ENCODE results near the gene SVOP. TPM values are rescaled to one million over a fixed set of nuclear protein-coding genes. Genes with fewer than 3 reads are reported as not detected.
A peak's percentile ranks its signal among the peaks of the same experiment; 100 is the strongest.

The SVOP gene
- polyA plus RNA-seq, 2 of the 4 experiments (the other 2 are of a cell fraction) = not detected

DNA sequence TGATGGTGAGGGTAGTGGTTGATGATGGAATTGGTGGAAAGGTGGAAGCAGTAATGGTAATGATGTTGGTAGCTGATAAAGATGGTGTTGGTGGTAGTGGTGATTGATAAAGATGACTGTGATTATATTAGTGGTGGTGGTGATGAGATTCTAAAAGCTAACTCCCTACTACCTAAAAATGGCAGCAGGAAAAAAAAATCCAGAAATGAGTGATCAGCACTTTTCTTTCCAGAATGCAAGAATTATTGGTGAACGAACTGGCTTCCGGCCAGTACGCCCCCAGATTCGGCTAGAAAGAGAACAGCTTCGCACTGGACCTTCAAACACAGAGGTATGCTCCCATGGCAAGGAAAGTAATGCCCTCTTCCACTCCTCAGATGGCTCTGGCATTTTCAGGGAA, 121.7 kb downstream of the SVOP start:
- Histone ChIP-seq H3K4me3 (no peak overlapping the region), H3K9me3 (peaks cover 8% of the 10 kb centered on the region; the same call in 1 of the 3 replicates), H3K27ac (no peak overlapping the region), H3K4me1 (no peaks in the 10 kb centered on the region), H3K4me2 (no peak overlapping the region)
- ATAC-seq = no peak
- TF ChIP-seq FOSL2 (IDR thresholded peaks at IDR 0.05) (no peak), FOSL2 (CRISPR knock-in tag; IDR thresholded peaks at IDR 0.05) (no peak), ESRRA (IDR thresholded peaks at IDR 0.05; ENCODE audit: borderline replicate concordance, low read length) (no peak), MAFK (IDR thresholded peaks at IDR 0.05; ENCODE audit: partially characterized antibody) (peak; percentile 72)
- TF ChIP-seq, protein P1, sequence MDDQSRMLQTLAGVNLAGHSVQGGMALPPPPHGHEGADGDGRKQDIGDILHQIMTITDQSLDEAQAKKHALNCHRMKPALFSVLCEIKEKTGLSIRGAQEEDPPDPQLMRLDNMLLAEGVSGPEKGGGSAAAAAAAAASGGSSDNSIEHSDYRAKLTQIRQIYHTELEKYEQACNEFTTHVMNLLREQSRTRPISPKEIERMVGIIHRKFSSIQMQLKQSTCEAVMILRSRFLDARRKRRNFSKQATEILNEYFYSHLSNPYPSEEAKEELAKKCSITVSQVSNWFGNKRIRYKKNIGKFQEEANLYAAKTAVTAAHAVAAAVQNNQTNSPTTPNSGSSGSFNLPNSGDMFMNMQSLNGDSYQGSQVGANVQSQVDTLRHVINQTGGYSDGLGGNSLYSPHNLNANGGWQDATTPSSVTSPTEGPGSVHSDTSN (IDR thresholded peaks at IDR 0.05) = no peak
- no peak for DNase-seq (ENCODE audit: low read depth in 1 of 2, low spot score in 1 of 2)
- 1% methylated on average over 5 of the region's 5 CpGs for WGBS (ENCODE audit: missing lambda C conversion rate)
- CTCF ChIA-PET = interaction anchor here (1.0 to 2.0 kb wide), 4 partner anchors 9 to 177 kb away, joined by 3 to 4 read pairs (median 3); no protein-coding TSS in a partner anchor
- POLR2A ChIA-PET = interaction anchor here (1.5 kb wide), 1 partner anchor 42 kb away, joined by 6 read pairs; the partner anchor contains the start of gene SSH1
- no peak for FAIRE-seq

DNA sequence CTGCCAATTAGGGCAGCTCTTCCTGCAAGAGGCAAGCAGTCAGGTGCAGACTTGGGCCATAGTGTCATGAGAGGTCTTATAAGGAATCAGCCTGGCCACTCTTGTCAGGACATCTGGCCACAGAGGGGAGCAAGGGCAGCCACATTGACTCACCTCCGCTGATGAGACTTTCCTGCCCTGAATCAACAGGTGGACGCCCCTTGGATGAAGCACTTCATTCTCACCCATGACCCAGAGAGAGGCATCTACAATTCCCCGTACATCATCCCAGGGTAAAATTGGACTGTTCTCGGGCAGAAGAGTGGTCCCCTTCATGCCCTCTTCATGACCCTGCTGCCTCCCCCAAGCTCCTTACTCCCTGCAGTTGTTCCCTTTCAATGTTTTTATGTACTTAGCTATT, 124.1 kb downstream of the SVOP start:
- Histone ChIP-seq H3K9me3 (peaks cover 8% of the 10 kb centered on the region; the same call in 1 of the 3 replicates), H3K4me2 (no peak overlapping the region), H3K4me3 (no peak overlapping the region), H3K27ac (no peak overlapping the region), H3K4me1 (no peaks in the 10 kb centered on the region)
- POLR2A ChIA-PET = no interaction called here
- DNase-seq (ENCODE audit: low read depth in 1 of 2, low spot score in 1 of 2) (no peak), FAIRE-seq (no peak), ATAC-seq (no peak)
- TF ChIP-seq MYC (IDR thresholded peaks at IDR 0.05; ENCODE audit: borderline replicate concordance, low read length) (no peak), HOXA7 (CRISPR knock-in tag; IDR thresholded peaks at IDR 0.05) (no peak), RNF2 (IDR thresholded peaks at IDR 0.05; ENCODE audit: borderline replicate concordance, low read depth) (no peak), ZNF302 (CRISPR knock-in tag; IDR thresholded peaks at IDR 0.05) (no peak), NR3C1 (IDR thresholded peaks at IDR 0.05) (no peak), SMC3 (IDR thresholded peaks at IDR 0.05) (no peak), RAD21 (conservative IDR thresholded peaks at IDR 0.05 in 1 of 2, IDR thresholded peaks at IDR 0.05 in 1 of 2) (no peak), ZC3H11A (IDR thresholded peaks at IDR 0.05) (no peak), KDM1A (IDR thresholded peaks at IDR 0.05; ENCODE audit: low read depth) (no peak), ESRRA (IDR thresholded peaks at IDR 0.05; ENCODE audit: borderline replicate concordance, low read length) (no peak), NPAS2 (CRISPR knock-in tag; IDR thresholded peaks at IDR 0.05; ENCODE audit: borderline replicate concordance) (no peak)
- TF ChIP-seq, protein P2, sequence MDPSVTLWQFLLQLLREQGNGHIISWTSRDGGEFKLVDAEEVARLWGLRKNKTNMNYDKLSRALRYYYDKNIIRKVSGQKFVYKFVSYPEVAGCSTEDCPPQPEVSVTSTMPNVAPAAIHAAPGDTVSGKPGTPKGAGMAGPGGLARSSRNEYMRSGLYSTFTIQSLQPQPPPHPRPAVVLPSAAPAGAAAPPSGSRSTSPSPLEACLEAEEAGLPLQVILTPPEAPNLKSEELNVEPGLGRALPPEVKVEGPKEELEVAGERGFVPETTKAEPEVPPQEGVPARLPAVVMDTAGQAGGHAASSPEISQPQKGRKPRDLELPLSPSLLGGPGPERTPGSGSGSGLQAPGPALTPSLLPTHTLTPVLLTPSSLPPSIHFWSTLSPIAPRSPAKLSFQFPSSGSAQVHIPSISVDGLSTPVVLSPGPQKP (IDR thresholded peaks at IDR 0.05; ENCODE audit: low read depth, low read length) = no peak
- TF ChIP-seq, protein P3, sequence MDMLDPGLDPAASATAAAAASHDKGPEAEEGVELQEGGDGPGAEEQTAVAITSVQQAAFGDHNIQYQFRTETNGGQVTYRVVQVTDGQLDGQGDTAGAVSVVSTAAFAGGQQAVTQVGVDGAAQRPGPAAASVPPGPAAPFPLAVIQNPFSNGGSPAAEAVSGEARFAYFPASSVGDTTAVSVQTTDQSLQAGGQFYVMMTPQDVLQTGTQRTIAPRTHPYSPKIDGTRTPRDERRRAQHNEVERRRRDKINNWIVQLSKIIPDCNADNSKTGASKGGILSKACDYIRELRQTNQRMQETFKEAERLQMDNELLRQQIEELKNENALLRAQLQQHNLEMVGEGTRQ (IDR thresholded peaks at IDR 0.05) = no peak
- WGBS (ENCODE audit: missing lambda C conversion rate) = 42% methylated on average over 4 of the region's 4 CpGs
- CTCF ChIA-PET = interaction anchor here (1.0 to 1.5 kb wide), 2 partner anchors 12 to 70 kb away, joined by 3 to 5 read pairs; no protein-coding TSS in a partner anchor

DNA sequence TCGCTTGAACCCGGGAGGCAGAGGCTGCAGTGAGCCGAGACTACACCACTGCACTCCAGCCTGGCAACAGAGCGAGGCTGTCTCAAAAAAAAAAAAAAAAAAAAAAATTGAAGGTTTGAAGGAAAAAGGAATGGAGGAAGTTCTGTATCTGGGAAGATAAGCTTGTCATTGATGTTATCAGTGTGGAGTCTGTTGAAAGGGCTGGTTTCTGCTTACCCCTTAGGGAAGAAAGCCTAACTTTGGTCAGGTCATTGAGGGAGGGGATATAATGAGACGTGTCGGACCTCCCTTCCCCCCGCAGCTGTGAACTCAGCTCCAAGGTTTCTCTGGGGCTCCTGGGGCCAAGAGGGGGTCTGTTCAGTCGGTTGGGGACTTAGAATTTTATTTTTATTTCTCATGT, 124.5 kb downstream of the SVOP start:
- Histone ChIP-seq H3K4me3 (no peak overlapping the region), H3K9me3 (peaks cover 8% of the 10 kb centered on the region; the same call in 1 of the 3 replicates), H3K4me1 (no peaks in the 10 kb centered on the region), H3K27ac (no peak overlapping the region), H3K4me2 (no peak overlapping the region)
- WGBS (ENCODE audit: missing lambda C conversion rate) = 20% methylated on average over 8 of the region's 8 CpGs
- ChIA-PET POLR2A (no interaction called here), CTCF (interaction anchor here (0.5 to 1.5 kb wide), 3 partner anchors 12 to 71 kb away, joined by 3 to 5 read pairs (median 3); no protein-coding TSS in a partner anchor)
- TF ChIP-seq RARB (CRISPR knock-in tag; IDR thresholded peaks at IDR 0.05) (no peak), TFCP2L1 (CRISPR knock-in tag; IDR thresholded peaks at IDR 0.05) (no peak), NFE2L2 (conservative IDR thresholded peaks at IDR 0.05; ENCODE audit: low read length) (no peak), KDM5A (IDR thresholded peaks at IDR 0.05) (no peak), HOXB5 (CRISPR knock-in tag; IDR thresholded peaks at IDR 0.05) (no peak), JUNB (IDR thresholded peaks at IDR 0.05) (no peak), TP53 (CRISPR knock-in tag; IDR thresholded peaks at IDR 0.05) (no peak), HDAC2 (IDR thresholded peaks at IDR 0.05) (no peak), SREBF2 (IDR thresholded peaks at IDR 0.05) (no peak), ESRRA (IDR thresholded peaks at IDR 0.05; ENCODE audit: borderline replicate concordance, low read length) (no peak), PHF8 (IDR thresholded peaks at IDR 0.05; ENCODE audit: borderline replicate concordance, low read depth) (no peak), ZC3H11A (IDR thresholded peaks at IDR 0.05) (no peak), CBX8 (IDR thresholded peaks at IDR 0.05) (no peak)
- TF ChIP-seq, protein P3 (IDR thresholded peaks at IDR 0.05) = no peak
- TF ChIP-seq, protein P4, sequence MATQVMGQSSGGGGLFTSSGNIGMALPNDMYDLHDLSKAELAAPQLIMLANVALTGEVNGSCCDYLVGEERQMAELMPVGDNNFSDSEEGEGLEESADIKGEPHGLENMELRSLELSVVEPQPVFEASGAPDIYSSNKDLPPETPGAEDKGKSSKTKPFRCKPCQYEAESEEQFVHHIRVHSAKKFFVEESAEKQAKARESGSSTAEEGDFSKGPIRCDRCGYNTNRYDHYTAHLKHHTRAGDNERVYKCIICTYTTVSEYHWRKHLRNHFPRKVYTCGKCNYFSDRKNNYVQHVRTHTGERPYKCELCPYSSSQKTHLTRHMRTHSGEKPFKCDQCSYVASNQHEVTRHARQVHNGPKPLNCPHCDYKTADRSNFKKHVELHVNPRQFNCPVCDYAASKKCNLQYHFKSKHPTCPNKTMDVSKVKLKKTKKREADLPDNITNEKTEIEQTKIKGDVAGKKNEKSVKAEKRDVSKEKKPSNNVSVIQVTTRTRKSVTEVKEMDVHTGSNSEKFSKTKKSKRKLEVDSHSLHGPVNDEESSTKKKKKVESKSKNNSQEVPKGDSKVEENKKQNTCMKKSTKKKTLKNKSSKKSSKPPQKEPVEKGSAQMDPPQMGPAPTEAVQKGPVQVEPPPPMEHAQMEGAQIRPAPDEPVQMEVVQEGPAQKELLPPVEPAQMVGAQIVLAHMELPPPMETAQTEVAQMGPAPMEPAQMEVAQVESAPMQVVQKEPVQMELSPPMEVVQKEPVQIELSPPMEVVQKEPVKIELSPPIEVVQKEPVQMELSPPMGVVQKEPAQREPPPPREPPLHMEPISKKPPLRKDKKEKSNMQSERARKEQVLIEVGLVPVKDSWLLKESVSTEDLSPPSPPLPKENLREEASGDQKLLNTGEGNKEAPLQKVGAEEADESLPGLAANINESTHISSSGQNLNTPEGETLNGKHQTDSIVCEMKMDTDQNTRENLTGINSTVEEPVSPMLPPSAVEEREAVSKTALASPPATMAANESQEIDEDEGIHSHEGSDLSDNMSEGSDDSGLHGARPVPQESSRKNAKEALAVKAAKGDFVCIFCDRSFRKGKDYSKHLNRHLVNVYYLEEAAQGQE (IDR thresholded peaks at IDR 0.05) = no peak
- DNase-seq (ENCODE audit: low read depth in 1 of 2, low spot score in 1 of 2) (no peak), FAIRE-seq (no peak), ATAC-seq (no peak)
